OCI-LY7 (cell line): ENCODE data around the gene FBXL20. TPM values are rescaled to one million over a fixed set of nuclear protein-coding genes. Genes with fewer than 3 reads are reported as not detected.
"Not testable (repeated sequence)": the region's sequence is repeated elsewhere in the genome, so short reads cannot be mapped to it uniquely, and the experiment has no call there.

Experiments used
- BruUV-seq: library from RNA; stranded (reverse); fragments of 400-500 nt; replicated peaks from 2 replicates; lab custom pipeline; 2021; lab: Mats Ljungman, UMichigan
- CTCF ChIA-PET: fragments of 300-600 bp; sonication (Branson Sonifier 250); formaldehyde crosslinking; loops from one replicate; lab custom pipeline; 2022; ENCODE audit warnings: antibody characterized with exemption; ENCODE audit not compliant: unreplicated experiment; lab: Charles Lee
- POLR2A ChIA-PET: fragments of 300-600 bp; sonication (Branson Sonifier 250); formaldehyde crosslinking; loops from one replicate; lab custom pipeline; 2022; ENCODE audit warnings: antibody characterized with exemption; lab: Charles Lee
- DNase-seq: peaks from one replicate; pipeline ENCODE4 v3.0.0-alpha.2; 2015; ENCODE audit warnings: low spot score
- H2AFZ ChIP-seq: fragments of 200-600 bp; sonication (generic), shearing (Covaris generic); 2 replicates; pipeline ENCODE4 v1.6.1; 2014; ENCODE audit warnings: mild to moderate bottlenecking, antibody characterized with exemption, low read length, moderate library complexity
- H3K27ac ChIP-seq: fragments of 200-600 bp; sonication (generic); 2 replicates; pipeline ENCODE4 v1.5.1; 2014; ENCODE audit warnings: mixed run types, low read depth, mild to moderate bottlenecking, moderate library complexity, low read length, inconsistent platforms; ENCODE audit not compliant: poor library complexity, severe bottlenecking
- H3K36me3 ChIP-seq: fragments of 200-600 bp; sonication (generic); 2 replicates; pipeline ENCODE4 v1.6.1; 2014; ENCODE audit warnings: mild to moderate bottlenecking, antibody characterized with exemption, low read length, moderate library complexity, mixed read lengths; ENCODE audit not compliant: insufficient read depth
- H3K4me1 ChIP-seq: fragments of 200-600 bp; sonication (generic); 2 replicates; pipeline ENCODE4 v1.5.1; 2014; ENCODE audit warnings: mild to moderate bottlenecking, low read length; ENCODE audit not compliant: insufficient read depth, poor library complexity, severe bottlenecking
- H3K4me2 ChIP-seq: fragments of 200-600 bp; sonication (generic); 2 replicates; pipeline ENCODE4 v1.6.1; 2014; ENCODE audit warnings: mild to moderate bottlenecking, low read length
- H3K4me3 ChIP-seq: fragments of 200-600 bp; sonication (generic); 2 replicates; pipeline ENCODE4 v1.5.1; 2014; ENCODE audit warnings: mild to moderate bottlenecking, low read depth, low read length; ENCODE audit not compliant: poor library complexity, severe bottlenecking
- H3K79me2 ChIP-seq: fragments of 200-600 bp; sonication (generic); 2 replicates; pipeline ENCODE4 v1.6.1; 2016; ENCODE audit warnings: low read depth, mild to moderate bottlenecking, low read length, moderate library complexity, mixed read lengths; ENCODE audit not compliant: insufficient read depth
- H3K9me2 ChIP-seq: fragments of 200-600 bp; sonication (generic); 2 replicates; pipeline ENCODE4 v1.6.1; 2016; ENCODE audit warnings: mild to moderate bottlenecking, low read length, mixed read lengths; ENCODE audit not compliant: insufficient read depth
- H3K9me3 ChIP-seq: fragments of 200-600 bp; sonication (generic); 2 replicates; pipeline ENCODE4 v1.6.1; 2014; ENCODE audit warnings: mild to moderate bottlenecking, mixed run types, low read length, mixed read lengths
- H4K20me1 ChIP-seq: fragments of 200-600 bp; sonication (generic); 2 replicates; pipeline ENCODE4 v1.6.1; 2014; ENCODE audit warnings: mild to moderate bottlenecking, antibody characterized with exemption, low read length, moderate library complexity, mixed read lengths; ENCODE audit not compliant: insufficient read depth
- CTCF ChIP-seq: fragments of 200-600 bp; sonication (generic); conservative IDR thresholded peaks from 2 replicates; pipeline ENCODE4 v1.5.1; 2014; ENCODE audit warnings: mild to moderate bottlenecking, antibody characterized with exemption, low read length, moderate library complexity, mixed read lengths
- EZH2phosphoT487 ChIP-seq: fragments of 200-600 bp; sonication (generic); IDR thresholded peaks from 2 replicates; pipeline ENCODE4 v1.6.1; 2018; ENCODE audit warnings: low read depth, borderline replicate concordance, mild to moderate bottlenecking, mixed run types, antibody characterized with exemption, low read length, moderate library complexity, mixed read lengths
- intact Hi-C: fragments of 100-400 bp; cut with micrococcal nuclease; formaldehyde crosslinking; loops from one replicate; pipeline ENCODE4 v1.10.0; 2022; ENCODE audit not compliant: unreplicated experiment
- total RNA-seq, 2 experiments: library from RNA; depleted of rRNA in 1 of 2; stranded (reverse); fragments of >200 nt in 1 of 2; shearing (Covaris generic) in 1 of 2; gene quantifications; 2 replicates each; pipeline ENCODE4 v1.2.3, GENCODE V29; 2014 to 2022

The FBXL20 gene
- total RNA-seq, 2 experiments from 2014 or later = 2.1 to 12.2 TPM

GRCh38 chr17:39450051-39450450, 48.6 kb upstream of the FBXL20 start:
- no TSS peak for BruUV-seq
- H2AFZ ChIP-seq = no peak overlapping the region

GRCh38 chr17:39447561-39447960, 46.1 kb upstream of the FBXL20 start:
- Histone ChIP-seq H3K27ac (no peak overlapping the region), H2AFZ (no peak overlapping the region), H4K20me1 (peaks cover 5% of the 10 kb centered on the region; the same call in 1 of the 2 replicates), H3K4me3 (no peak overlapping the region), H3K79me2 (peaks cover 53% of the 10 kb centered on the region), H3K9me2 (no peaks in the 10 kb centered on the region), H3K4me1 (peaks cover 26% of the 10 kb centered on the region), H3K4me2 (no peak overlapping the region), H3K9me3 (no peaks in the 10 kb centered on the region), H3K36me3 (peaks cover 59% of the 10 kb centered on the region)
- POLR2A ChIA-PET = interaction anchor here (0.6 kb wide), 1 partner anchor 14 kb away, joined by 3 read pairs; the partner anchor contains the start of gene CDK12
- no peak for DNase-seq
- TSS peak; percentile 9 for BruUV-seq
- intact Hi-C loops = no loop called here
- CTCF ChIA-PET = no interaction called here
- TF ChIP-seq CTCF (no peak), EZH2phosphoT487 (no peak)

More at GRCh38 chr17:39450051-39450450, 48.6 kb upstream of the FBXL20 start:
- Histone ChIP-seq H3K36me3 (peaks cover 35% of the 10 kb centered on the region), H3K4me2 (peak overlapping the region; percentile 88), H3K4me1 (peaks cover 26% of the 10 kb centered on the region), H3K79me2 (peaks cover 50% of the 10 kb centered on the region), H4K20me1 (no peaks in the 10 kb centered on the region; the same call in 1 of the 2 replicates), H3K9me2 (no peaks in the 10 kb centered on the region), H3K27ac (no peak overlapping the region), H3K4me3 (peak overlapping the region; percentile 95), H3K9me3 (no peaks in the 10 kb centered on the region)
- no peak for DNase-seq
- TF ChIP-seq EZH2phosphoT487 (no peak), CTCF (no peak)
- intact Hi-C loops = loop anchor here (10.0 kb wide), 1 partner anchor 305 kb away; no protein-coding TSS in a partner anchor
- ChIA-PET CTCF (no interaction called here), POLR2A (interaction anchor here (5.1 kb wide), 1 partner anchor 11 kb away, joined by 67 read pairs; the partner anchor contains the start of gene CDK12)

GRCh38 chr17:39443326-39443725, 41.9 kb upstream of the FBXL20 start:
- POLR2A ChIA-PET = no interaction called here
- CTCF ChIA-PET = no interaction called here
- intact Hi-C loops = no loop called here
- Histone ChIP-seq H3K4me1 (no peaks in the 10 kb centered on the region), H3K4me2 (no peak overlapping the region), H3K9me3 (no peaks in the 10 kb centered on the region), H3K4me3 (no peak overlapping the region), H3K36me3 (peaks cover 96% of the 10 kb centered on the region), H2AFZ (no peak overlapping the region), H3K79me2 (peaks cover 23% of the 10 kb centered on the region), H3K9me2 (no peaks in the 10 kb centered on the region), H4K20me1 (peaks cover 5% of the 10 kb centered on the region; the same call in 1 of the 2 replicates), H3K27ac (no peak overlapping the region)
- BruUV-seq = no TSS peak
- no peak for TF ChIP-seq CTCF
- DNase-seq = no peak

- H3K4me2 ChIP-seq, H4K20me1 ChIP-seq, H3K4me3 ChIP-seq, intact Hi-C loops, H3K9me3 ChIP-seq, H3K9me2 ChIP-seq, H3K4me1 ChIP-seq, H3K27ac ChIP-seq, H3K79me2 ChIP-seq, H2AFZ ChIP-seq, DNase-seq, BruUV-seq, CTCF ChIA-PET: not testable (repeated sequence)
- H3K36me3 ChIP-seq = peaks cover 96% of the 10 kb centered on the region
- POLR2A ChIA-PET = interaction anchor here (0.5 kb wide), 1 partner anchor 34 kb away, joined by 3 read pairs; no protein-coding TSS in a partner anchor
Observed at GRCh38 chr17:39439868-39440267, 38.4 kb upstream of the FBXL20 start.
